ENCODE data around the gene FCHSD2. TPM values are rescaled to one million over a fixed set of nuclear protein-coding genes. Genes with fewer than 3 reads are reported as not detected.

The FCHSD2 gene
- total and polyA plus RNA-seq, 9 of the 15 experiments (the other 6 are each of a cell fraction or from before 2014, with no cell fraction given) = 1.8 to 14.7 (median 6.4) TPM

GRCh38 chr11:72831521-72832300, 310.4 kb downstream of the FCHSD2 start:
- no peaks in the 10 kb centered on the region for H3K9me1 ChIP-seq (ENCODE audit: control insufficient read depth, insufficient read depth, low read length)
- 0 out of 2 replicates have a peak, but pooled peaks cover 3% of the 10 kb centered on the region for H4K20me1 ChIP-seq (replicated peaks; ENCODE audit: control insufficient read depth, insufficient read depth, low read length)
- in situ Hi-C loops (cut with MboI) = loop anchor here (5.0 kb wide), 1 partner anchor 346 kb away; no protein-coding TSS in a partner anchor
- H3K27me3 ChIP-seq (ENCODE audit: control insufficient read depth in 2 of 2, insufficient read depth in 2 of 2, low read length in 2 of 2) = no peaks in the 10 kb centered on the region
- H3K27ac ChIP-seq (ENCODE audit: extremely low read depth, low read depth, low read length) = no peak overlapping the region
- H3K9me3 ChIP-seq (replicated peaks; ENCODE audit: control insufficient read depth, insufficient read depth, low read depth, low read length) = no peaks in the 10 kb centered on the region
- peak overlapping the region in 1 of 2 experiments; percentile 76; a peak in 2 of 4 replicates for H3K9ac ChIP-seq (ENCODE audit: insufficient read depth in 1 of 2, low read depth in 2 of 2, low read length in 2 of 2)
- peaks cover 0 to 12% of the 10 kb centered on the region in 2 experiments; a peak in 4 of 5 replicates for H3K4me1 ChIP-seq (replicated peaks in 1 of 2; ENCODE audit: control insufficient read depth in 2 of 2, insufficient read depth in 2 of 2, low read length in 2 of 2)
- H3K36me3 ChIP-seq (ENCODE audit: control insufficient read depth, insufficient read depth, low read length) = no peaks in the 10 kb centered on the region
- ATAC-seq (peak; percentile 97), DNase-seq (ENCODE audit: extremely low read depth in 1 of 4, low spot score in 3 of 4) (peak; percentile 77 to 85 (median 82)), FAIRE-seq (peak; percentile 97)
- WGBS (ENCODE audit: insufficient coverage, low coverage, missing lambda C conversion rate) = 27% methylated on average over 13 of the region's 13 CpGs
- ChIA-PET POLR2A (interaction anchor here (0.6 to 1.6 kb wide), 4 partner anchors 9 to 405 kb away, joined by 3 to 4 read pairs (median 3); no protein-coding TSS in a partner anchor), CTCF (ENCODE audit: low intra/inter-chr PET ratio) (interaction anchor here (1.4 to 3.5 kb wide), 4 partner anchors 346 to 458 kb away, joined by 8 to 47 read pairs (median 9); no protein-coding TSS in a partner anchor)
- H3K79me2 ChIP-seq (ENCODE audit: control insufficient read depth, insufficient read depth, low read length) = no peaks in the 10 kb centered on the region
- intact Hi-C loops (cut with micrococcal nuclease) = loop anchor here (1.0 to 10.0 kb wide), 5 partner anchors 247 to 501 kb away; no protein-coding TSS in a partner anchor
- no TSS peak for BruUV-seq (replicated peaks)
- peak overlapping the region; percentile 36; the same call in 1 of the 2 replicates for H3K4me2 ChIP-seq (ENCODE audit: insufficient read depth, low read length)
- peak overlapping the region; percentile 74 for H2AFZ ChIP-seq (ENCODE audit: low read depth, low read length)
- no peak overlapping the region for H3K4me3 ChIP-seq
- TF ChIP-seq DEAF1 (CRISPR knock-in tag; IDR thresholded peaks at IDR 0.05) = peak; percentile 92
- peak; percentile 30; the same call in 1 of the 2 replicates for TF ChIP-seq JUND (IDR thresholded peaks at IDR 0.05; ENCODE audit: borderline replicate concordance, low read depth, low read length)
- no peak for TF ChIP-seq JUND (tag; IDR thresholded peaks at IDR 0.05; ENCODE audit: borderline replicate concordance, low read depth, low read length)
- no peak for TF ChIP-seq BACH1 (tag; IDR thresholded peaks at IDR 0.05)
- no peak for TF ChIP-seq ZSCAN32 (CRISPR knock-in tag; IDR thresholded peaks at IDR 0.05)
- no peak for TF ChIP-seq GTF2E2 (tag; IDR thresholded peaks at IDR 0.05)
- no peak for TF ChIP-seq HEY1 (CRISPR knock-in tag; IDR thresholded peaks at IDR 0.05; ENCODE audit: borderline replicate concordance)
- no peak for TF ChIP-seq KDM4B (IDR thresholded peaks at IDR 0.05; ENCODE audit: borderline replicate concordance in 2 of 2, low read depth in 1 of 2)
- TF ChIP-seq ZNF124 (CRISPR knock-in tag; IDR thresholded peaks at IDR 0.05) = no peak
- TF ChIP-seq SMARCC2 (IDR thresholded peaks at IDR 0.05; ENCODE audit: low read depth) = no peak
- TF ChIP-seq TRIM24 (IDR thresholded peaks at IDR 0.05) = no peak
- 0 out of 2 replicates have a peak, but pooled peaks have one; percentile 31 for TF ChIP-seq ZFP1 (CRISPR knock-in tag; IDR thresholded peaks at IDR 0.05)
- TF ChIP-seq MEF2D (tag; conservative IDR thresholded peaks at IDR 0.05; ENCODE audit: low read depth) = no peak
- TF ChIP-seq PREB (CRISPR knock-in tag; IDR thresholded peaks at IDR 0.05) = no peak
- TF ChIP-seq L3MBTL2 (IDR thresholded peaks at IDR 0.05) = peak; percentile 49
- no peak for TF ChIP-seq POU5F1 (IDR thresholded peaks at IDR 0.05; ENCODE audit: borderline replicate concordance, low read depth, low read length, partially characterized antibody)
- peak; percentile 99 for TF ChIP-seq SMC3 (conservative IDR thresholded peaks at IDR 0.05; ENCODE audit: insufficient read depth, low read depth, low read length)

Data from K562 (cell line).